HG03521 (cell line): ENCODE data around the gene BRINP1.

Experiments
- ATAC-seq: cut with Tn5 transposase; IDR thresholded peaks from one replicate; pipeline ENCODE4 v1.9.1; 2021; ENCODE audit warnings: mild to moderate bottlenecking, moderate library complexity; ENCODE audit not compliant: unreplicated experiment

BRINP1 gene

GRCh38 chr9:119368681-119369581, at the start of gene BRINP1:
Gene BRINP1 (minus strand): TSS chr9:119369435. CDS start chr9:119313355, 56,080 bp downstream.
- ATAC-seq = no peak

- no peak for ATAC-seq
Measured at GRCh38 chr9:119418721-119419120, 49.5 kb upstream of the BRINP1 start.

- ATAC-seq = no peak
Measured at GRCh38 chr9:119416793-119417192, 47.6 kb upstream of the BRINP1 start.

GRCh38 chr9:119412399-119412798, 43.2 kb upstream of the BRINP1 start:
- no peak for ATAC-seq

- ATAC-seq = no peak
Measured at GRCh38 chr9:119409552-119409951, 40.3 kb upstream of the BRINP1 start.

GRCh38 chr9:119400606-119401005, 31.4 kb upstream of the BRINP1 start:
- ATAC-seq = no peak

- ATAC-seq = no peak
Measured at GRCh38 chr9:119398350-119398749, 29.1 kb upstream of the BRINP1 start.

GRCh38 chr9:119391878-119392277, 22.6 kb upstream of the BRINP1 start:
- no peak for ATAC-seq

GRCh38 chr9:119375892-119376291, 6.7 kb upstream of the BRINP1 start:
- ATAC-seq = no peak

- ATAC-seq = no peak
Measured at GRCh38 chr9:119372951-119373350, 3.7 kb upstream of the BRINP1 start.

GRCh38 chr9:119370816-119371215, 1.6 kb upstream of the BRINP1 start:
- no peak for ATAC-seq

GRCh38 chr9:119369680-119370366, 588 bp upstream of the BRINP1 start:
- no peak for ATAC-seq

GRCh38 chr9:119368179-119368578, 1.1 kb downstream of the BRINP1 start:
- ATAC-seq = no peak

GRCh38 chr9:119367683-119368075, 1.6 kb downstream of the BRINP1 start:
- no peak for ATAC-seq

GRCh38 chr9:119366909-119367682, 2.1 kb downstream of the BRINP1 start:
- ATAC-seq = no peak

GRCh38 chr9:119365291-119366027, 3.8 kb downstream of the BRINP1 start:
- ATAC-seq = no peak

GRCh38 chr9:119360237-119360636, 9.0 kb downstream of the BRINP1 start:
- no peak for ATAC-seq

GRCh38 chr9:119357336-119358096, 11.7 kb downstream of the BRINP1 start:
- no peak for ATAC-seq

GRCh38 chr9:119349351-119349825, 19.8 kb downstream of the BRINP1 start:
- no peak for ATAC-seq
